CD4-positive, CD25-positive, alpha-beta regulatory T cell (primary cell): Measurements from ENCODE around the gene PRKACB. TPM values are rescaled to one million over a fixed set of nuclear protein-coding genes. Genes with fewer than 3 reads are reported as not detected.

Experiments
- ATAC-seq, 2 donors: fragments of 150-1000 bp; cut with Tn5 transposase; one replicate each; pipeline ENCODE4 v1.10.0; 2021; ENCODE audit warnings: low read depth in 2 of 2, moderate number of reproducible peaks in 2 of 2, moderate library complexity in 1 of 2
- DNase-seq, 3 donors: peaks; one replicate each; pipeline versions ENCODE4 v3.0.0 to v3.0.0-alpha.2; 2012 to 2022; ENCODE audit warnings: mixed read lengths in 1 of 3
- H3K27ac ChIP-seq: one replicate; pipeline ENCODE4 v1.7.0; 2013; ENCODE audit warnings: mild to moderate bottlenecking, low read length; ENCODE audit not compliant: insufficient read depth, poor library complexity, severe bottlenecking
- H3K27me3 ChIP-seq: one replicate; pipeline ENCODE4 v1.7.0; 2013; ENCODE audit warnings: low read length; ENCODE audit not compliant: control insufficient read depth, insufficient read depth
- H3K36me3 ChIP-seq: one replicate; pipeline ENCODE4 v1.7.0; 2013; ENCODE audit warnings: mild to moderate bottlenecking, low read length, moderate library complexity; ENCODE audit not compliant: control insufficient read depth, insufficient read depth
- H3K4me1 ChIP-seq: 2 replicates; pipeline ENCODE4 v1.7.0; 2013; ENCODE audit warnings: mild to moderate bottlenecking, low read length; ENCODE audit not compliant: insufficient read depth, control insufficient read depth, poor library complexity, severe bottlenecking
- H3K4me3 ChIP-seq: one replicate; pipeline ENCODE4 v1.7.0; 2013; ENCODE audit warnings: low read depth, mild to moderate bottlenecking, low read length, moderate library complexity
- H3K9me3 ChIP-seq, 2 experiments: 1 replicate in 1 of 2; 2 replicates in 1 of 2; pipeline ENCODE4 v1.7.0; 2013; ENCODE audit warnings: low read length in 2 of 2, mild to moderate bottlenecking in 1 of 2, moderate library complexity in 1 of 2; ENCODE audit not compliant: control insufficient read depth in 2 of 2
- H3K27ac Mint-ChIP-seq, 3 donors: one replicate each; pipeline ENCODE4 v1.8.0; 2020 to 2022; ENCODE audit warnings: mild to moderate bottlenecking in 3 of 3, mixed read lengths in 3 of 3, moderate library complexity in 2 of 3
- H3K27me3 Mint-ChIP-seq: one replicate; pipeline ENCODE4 v1.8.0; 2022; ENCODE audit warnings: mild to moderate bottlenecking, mixed read lengths
- H3K36me3 Mint-ChIP-seq: one replicate; pipeline ENCODE4 v1.8.0; 2020; ENCODE audit warnings: mixed read lengths
- H3K4me1 Mint-ChIP-seq, 4 donors: one replicate each; pipeline ENCODE4 v1.8.0; 2020 to 2022; ENCODE audit warnings: mixed read lengths in 4 of 4, mild to moderate bottlenecking in 1 of 4
- H3K4me3 Mint-ChIP-seq, 4 donors: one replicate each; pipeline ENCODE4 v1.8.0; 2020 to 2022; ENCODE audit warnings: mild to moderate bottlenecking in 4 of 4, mixed read lengths in 4 of 4, moderate library complexity in 3 of 4
- H3K9me3 Mint-ChIP-seq, 7 donors: one replicate each; pipeline ENCODE4 v1.8.0; 2020 to 2022; ENCODE audit warnings: mixed read lengths in 7 of 7, mild to moderate bottlenecking in 3 of 7, moderate library complexity in 2 of 7
- polyA plus RNA-seq, 4 donors: library from polyadenylated mRNA; unstranded; fragments of 300-500 nt; fragmentation: Illumina TruSeq; gene quantifications; one replicate each; pipeline ENCODE4 v1.2.3, GENCODE V29; 2021
- total RNA-seq: library from RNA; stranded (reverse); gene quantifications from one replicate; pipeline ENCODE4 v1.2.3, GENCODE V29; 2022

PRKACB gene
- total and polyA plus RNA-seq, 5 donors from 2014 or later, result 74.0 to 99.5 (median 90.7) TPM

DNA sequence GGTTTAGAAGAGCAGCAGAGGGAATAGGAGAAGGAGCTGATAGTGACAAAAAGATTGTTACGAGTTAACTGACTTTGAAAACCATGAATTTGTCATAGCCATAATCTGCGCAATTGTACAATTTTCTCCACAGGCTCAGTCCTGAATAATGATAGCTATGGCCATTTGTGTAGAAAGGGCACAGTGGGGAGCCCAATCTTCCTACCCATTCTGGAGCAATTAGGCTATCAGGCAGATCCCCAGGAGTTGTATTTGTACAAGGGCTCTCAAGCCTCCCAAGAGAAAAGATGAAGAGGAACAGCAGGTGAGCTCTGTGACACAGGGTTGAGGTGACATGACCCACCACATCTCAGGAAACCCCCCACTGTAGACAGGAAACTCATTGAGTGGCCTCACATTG lies 115.3 kb downstream of the PRKACB start:
- Histone ChIP-seq H3K9me3 (no peaks in the 10 kb centered on the region), H3K27ac (no peak overlapping the region), H3K4me3 (no peak overlapping the region), H3K36me3 (no peaks in the 10 kb centered on the region), H3K4me1 (no peaks in the 10 kb centered on the region), H3K27me3 (no peaks in the 10 kb centered on the region)
- no peaks in the 10 kb centered on the region for H3K27me3 Mint-ChIP-seq
- peaks cover 0 to 5% (median 0%) of the 10 kb centered on the region in 7 donors for H3K9me3 Mint-ChIP-seq
- DNase-seq (no peak), ATAC-seq (no peak)
- no peaks in the 10 kb centered on the region for H3K36me3 Mint-ChIP-seq
- H3K27ac Mint-ChIP-seq, result no peak overlapping the region
- peaks cover 0 to 1% (median 0%) of the 10 kb centered on the region in 4 donors for H3K4me1 Mint-ChIP-seq
- no peak overlapping the region for H3K4me3 Mint-ChIP-seq

DNA sequence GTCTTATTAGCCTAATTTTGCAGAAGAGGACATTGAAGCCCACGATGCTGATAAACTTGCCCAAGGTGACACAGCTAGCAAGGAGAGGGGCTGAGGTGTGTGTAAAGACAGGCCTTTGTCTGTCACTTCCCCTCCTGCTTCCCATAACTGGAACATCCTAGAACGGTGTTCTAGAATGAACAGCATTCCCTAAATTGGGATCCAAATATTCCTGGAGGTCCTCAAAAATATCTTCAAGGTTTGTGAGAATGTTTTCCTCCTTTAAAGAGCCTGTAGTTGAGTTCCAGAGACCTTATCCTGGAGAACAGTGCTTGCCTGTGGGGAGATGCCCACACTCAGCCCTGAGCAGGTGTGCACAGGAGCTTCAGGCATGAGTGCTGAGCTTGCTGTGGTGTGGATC lies 115.9 kb downstream of the PRKACB start:
- Histone ChIP-seq H3K27ac (no peak overlapping the region), H3K9me3 (no peaks in the 10 kb centered on the region), H3K36me3 (no peaks in the 10 kb centered on the region), H3K4me1 (no peaks in the 10 kb centered on the region), H3K4me3 (no peak overlapping the region), H3K27me3 (no peaks in the 10 kb centered on the region)
- no peak for DNase-seq
- Mint-ChIP-seq H3K4me1 (peaks cover 0 to 1% (median 0%) of the 10 kb centered on the region in 4 donors), H3K4me3 (no peak overlapping the region), H3K36me3 (no peaks in the 10 kb centered on the region), H3K27me3 (no peaks in the 10 kb centered on the region), H3K9me3 (peaks cover 0 to 5% (median 0%) of the 10 kb centered on the region in 7 donors), H3K27ac (no peak overlapping the region)
- no peak for ATAC-seq

DNA sequence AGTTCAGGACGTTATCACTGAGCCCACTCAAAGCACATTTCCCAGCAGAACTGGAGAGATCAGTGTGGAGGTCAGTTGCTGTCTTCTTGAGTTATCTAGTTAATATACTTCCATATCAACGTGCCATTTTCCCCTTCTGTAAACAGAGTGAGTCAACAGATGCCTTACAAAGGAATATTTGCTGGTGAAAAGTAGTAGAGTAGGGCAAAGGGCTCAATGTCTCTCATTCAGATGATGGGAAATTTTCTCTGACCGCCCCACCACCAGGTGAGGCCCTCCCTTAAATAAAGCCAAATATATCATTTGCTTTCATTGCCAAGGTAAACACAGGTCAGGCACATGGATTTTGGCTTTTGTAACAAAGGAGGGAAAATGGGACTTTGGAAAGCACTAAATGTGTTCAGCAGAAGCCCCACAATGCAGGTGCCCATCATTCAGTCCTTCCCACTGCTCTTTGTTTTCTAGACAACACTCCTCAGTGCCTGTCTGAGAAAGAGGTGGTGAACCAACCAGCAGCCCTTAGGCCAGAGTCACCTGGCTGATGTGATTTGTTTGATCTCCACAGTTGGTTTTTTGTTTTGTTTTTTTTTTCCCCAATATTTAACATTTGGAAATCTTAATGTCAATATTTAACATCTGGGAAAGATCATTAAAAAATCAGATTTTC lies 116.9 kb downstream of the PRKACB start:
- Histone ChIP-seq H3K27ac (no peak overlapping the region), H3K36me3 (no peaks in the 10 kb centered on the region), H3K4me1 (no peaks in the 10 kb centered on the region), H3K9me3 (no peaks in the 10 kb centered on the region), H3K27me3 (no peaks in the 10 kb centered on the region), H3K4me3 (no peak overlapping the region)
- no peaks in the 10 kb centered on the region for H3K27me3 Mint-ChIP-seq
- no peaks in the 10 kb centered on the region for H3K36me3 Mint-ChIP-seq
- H3K4me3 Mint-ChIP-seq, result no peak overlapping the region
- ATAC-seq (no peak), DNase-seq (no peak)
- no peak overlapping the region for H3K27ac Mint-ChIP-seq
- H3K9me3 Mint-ChIP-seq, result peaks cover 0 to 5% (median 0%) of the 10 kb centered on the region in 7 donors
- H3K4me1 Mint-ChIP-seq, result peaks cover 0 to 1% (median 0%) of the 10 kb centered on the region in 4 donors

DNA sequence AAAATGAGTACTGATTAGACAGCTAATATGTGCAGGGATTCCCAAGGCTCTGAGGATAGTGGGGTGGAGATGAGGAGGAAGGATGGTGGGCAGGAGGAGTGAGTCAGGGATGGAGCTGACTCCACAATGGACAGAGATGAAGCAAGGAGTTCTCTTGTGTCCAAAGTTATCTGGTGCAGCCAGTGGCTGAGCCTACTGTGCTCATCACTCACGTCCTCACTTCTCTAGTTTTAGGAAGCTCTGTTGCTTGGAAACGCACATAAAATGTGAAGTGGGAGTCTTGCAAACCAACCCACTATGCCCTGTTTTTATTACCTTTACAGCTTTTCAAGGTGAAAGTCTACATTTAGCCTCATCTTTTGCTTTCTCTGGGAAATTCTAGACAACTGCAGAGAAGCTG lies 120.9 kb downstream of the PRKACB start:
- ATAC-seq (no peak), DNase-seq (no peak)
- Mint-ChIP-seq H3K4me1 (no peaks in the 10 kb centered on the region), H3K9me3 (peaks cover 0 to 3% (median 0%) of the 10 kb centered on the region in 7 donors), H3K36me3 (no peaks in the 10 kb centered on the region), H3K27me3 (no peaks in the 10 kb centered on the region), H3K4me3 (no peak overlapping the region), H3K27ac (no peak overlapping the region)
- Histone ChIP-seq H3K4me3 (no peak overlapping the region), H3K36me3 (no peaks in the 10 kb centered on the region), H3K9me3 (no peaks in the 10 kb centered on the region), H3K27me3 (peaks cover 2% of the 10 kb centered on the region), H3K27ac (no peak overlapping the region), H3K4me1 (no peaks in the 10 kb centered on the region)

DNA sequence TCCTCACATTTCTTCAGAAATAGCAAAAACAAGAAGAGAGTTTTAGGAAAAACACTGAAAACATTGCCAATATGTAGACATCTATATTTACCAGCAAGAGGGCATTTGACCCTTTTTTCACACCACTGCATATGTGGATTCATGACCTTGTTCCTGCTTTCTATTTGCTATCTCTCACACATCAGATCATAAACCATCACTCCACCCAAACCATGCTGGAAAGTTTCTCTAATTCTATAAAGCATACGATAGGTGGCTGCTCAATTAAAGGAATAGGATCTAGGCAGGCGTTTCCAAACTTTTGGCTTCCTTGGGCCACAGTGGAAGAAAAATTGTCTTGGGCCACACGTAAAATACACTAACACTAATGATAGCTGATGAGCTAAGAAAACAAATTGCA lies 121.8 kb downstream of the PRKACB start:
- Histone ChIP-seq H3K36me3 (no peaks in the 10 kb centered on the region), H3K4me1 (no peaks in the 10 kb centered on the region), H3K27ac (no peak overlapping the region), H3K27me3 (peaks cover 3% of the 10 kb centered on the region), H3K4me3 (no peak overlapping the region), H3K9me3 (no peaks in the 10 kb centered on the region)
- Mint-ChIP-seq H3K36me3 (no peaks in the 10 kb centered on the region), H3K27ac (no peak overlapping the region), H3K4me1 (peaks cover 0 to under 1% (median 0%) of the 10 kb centered on the region in 4 donors), H3K4me3 (no peak overlapping the region), H3K27me3 (no peaks in the 10 kb centered on the region), H3K9me3 (peaks cover 0 to 3% (median 0%) of the 10 kb centered on the region in 7 donors)
- ATAC-seq (no peak), DNase-seq (no peak)

DNA sequence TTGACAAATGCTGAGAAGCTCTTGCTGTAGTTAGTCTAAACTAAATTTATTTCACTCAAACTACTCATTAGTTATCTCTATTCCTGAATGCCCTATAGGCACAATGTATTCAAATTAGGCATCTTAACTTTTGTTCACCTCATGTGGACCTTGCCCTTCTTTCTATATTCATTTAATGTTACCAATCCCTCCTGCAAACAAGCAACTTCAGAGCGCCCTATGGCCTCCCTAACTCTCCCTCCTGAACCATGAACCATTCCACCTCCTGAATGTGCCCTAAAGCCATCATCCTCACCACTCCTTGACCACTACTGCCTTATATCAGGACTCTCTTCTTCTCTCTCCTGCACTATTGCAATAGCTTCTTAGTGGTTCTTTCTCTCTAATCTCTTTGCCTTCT lies 122.7 kb downstream of the PRKACB start:
- DNase-seq, result no peak
- H3K4me3 Mint-ChIP-seq, result no peak overlapping the region

DNA sequence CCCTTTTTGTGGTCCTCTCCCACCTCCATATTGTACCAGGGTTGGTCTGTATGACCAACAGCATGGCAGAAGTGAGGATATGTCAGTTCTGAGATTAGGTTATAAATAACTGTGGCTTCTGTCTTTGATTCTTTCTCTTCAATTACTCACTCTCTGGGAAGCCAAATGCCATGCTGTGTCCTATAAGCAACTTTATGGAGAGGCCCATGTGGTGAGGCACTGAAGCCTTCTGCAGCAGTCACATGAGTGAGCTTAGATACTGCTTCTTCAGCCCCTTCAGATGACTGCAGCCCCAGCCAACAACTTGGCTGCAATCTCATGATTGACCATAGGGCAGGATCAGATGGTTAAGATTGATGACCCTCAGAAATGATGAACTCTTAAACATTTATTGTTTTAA lies 123.4 kb downstream of the PRKACB start:
- no peak overlapping the region for H3K27ac ChIP-seq
- ATAC-seq, result no peak

More for the DNA sequence above, 122.7 kb downstream of the PRKACB start:
- Histone ChIP-seq H3K27ac (no peak overlapping the region), H3K4me1 (no peaks in the 10 kb centered on the region), H3K36me3 (no peaks in the 10 kb centered on the region), H3K9me3 (no peaks in the 10 kb centered on the region), H3K4me3 (no peak overlapping the region), H3K27me3 (peaks cover 3% of the 10 kb centered on the region)
- peak overlapping the region in 1 of 3 donors; percentile 4 for H3K27ac Mint-ChIP-seq
- H3K36me3 Mint-ChIP-seq, result no peaks in the 10 kb centered on the region
- H3K9me3 Mint-ChIP-seq, result peaks cover 0 to 3% (median 0%) of the 10 kb centered on the region in 7 donors
- peaks cover 0 to 7% (median 2%) of the 10 kb centered on the region in 4 donors for H3K4me1 Mint-ChIP-seq
- H3K27me3 Mint-ChIP-seq, result no peaks in the 10 kb centered on the region
- no peak for ATAC-seq

DNA sequence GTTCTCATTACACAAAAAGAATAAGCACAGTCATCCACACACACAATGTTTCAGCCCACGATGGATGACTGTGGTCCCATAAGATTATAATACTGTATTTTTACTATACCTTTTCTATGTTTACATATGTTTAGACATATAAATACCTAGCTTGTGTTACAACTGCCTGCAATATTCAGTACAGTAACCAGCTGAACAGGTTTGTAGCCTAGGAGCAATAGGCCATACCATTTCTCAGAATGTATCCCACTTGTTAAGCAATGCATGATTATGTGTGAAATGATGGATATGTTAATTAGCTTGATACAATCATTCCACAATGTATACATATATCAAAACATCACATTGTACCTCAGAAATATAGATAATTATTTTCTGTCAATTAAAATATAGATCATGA lies 124.3 kb downstream of the PRKACB start:
- H3K27ac Mint-ChIP-seq, result no peak overlapping the region
- H3K9me3 Mint-ChIP-seq, result peaks cover 0 to 3% (median 0%) of the 10 kb centered on the region in 7 donors

More for the DNA sequence above, 123.4 kb downstream of the PRKACB start:
- H3K27me3 ChIP-seq, result peaks cover 3% of the 10 kb centered on the region
- no peak overlapping the region for H3K4me3 ChIP-seq
- peaks cover 0 to 3% (median 0%) of the 10 kb centered on the region in 7 donors for H3K9me3 Mint-ChIP-seq
- no peaks in the 10 kb centered on the region for H3K36me3 Mint-ChIP-seq
- H3K4me3 Mint-ChIP-seq, result no peak overlapping the region
- no peaks in the 10 kb centered on the region for H3K4me1 ChIP-seq
- H3K4me1 Mint-ChIP-seq, result peaks cover 0 to 7% (median 2%) of the 10 kb centered on the region in 4 donors
- peaks cover 4% of the 10 kb centered on the region for H3K27me3 Mint-ChIP-seq
- no peak for DNase-seq
- no peaks in the 10 kb centered on the region for H3K9me3 ChIP-seq
- no peaks in the 10 kb centered on the region for H3K36me3 ChIP-seq
- no peak overlapping the region for H3K27ac Mint-ChIP-seq

More for the DNA sequence above, 124.3 kb downstream of the PRKACB start:
- H3K27me3 Mint-ChIP-seq, result peaks cover 5% of the 10 kb centered on the region
- peaks cover 0 to 7% (median 2%) of the 10 kb centered on the region in 4 donors for H3K4me1 Mint-ChIP-seq
- no peaks in the 10 kb centered on the region for H3K36me3 Mint-ChIP-seq
- no peaks in the 10 kb centered on the region for H3K9me3 ChIP-seq
- no peak overlapping the region for H3K4me3 Mint-ChIP-seq
- no peaks in the 10 kb centered on the region for H3K4me1 ChIP-seq
- H3K27ac ChIP-seq, result no peak overlapping the region
- no peak overlapping the region for H3K4me3 ChIP-seq
- ATAC-seq, result no peak
- no peak for DNase-seq
- no peaks in the 10 kb centered on the region for H3K36me3 ChIP-seq
- peaks cover 3% of the 10 kb centered on the region for H3K27me3 ChIP-seq
